ENCODE results near the gene PLK3. TPM values are rescaled to one million over a fixed set of nuclear protein-coding genes. Genes with fewer than 3 reads are reported as not detected.

Gene PLK3
- total and polyA plus RNA-seq, 4 donors = 8.9 to 21.4 (median 13.7) TPM

- Histone ChIP-seq H3K4me3 (ENCODE audit: low read depth, low read length) (no peak overlapping the region), H3K27me3 (ENCODE audit: control insufficient read depth, insufficient read depth, low read length) (no peaks in the 10 kb centered on the region), H3K9me3 (ENCODE audit: control insufficient read depth, insufficient read depth, low read length) (no peaks in the 10 kb centered on the region), H3K27ac (ENCODE audit: low read depth, low read length) (no peak overlapping the region), H3K4me1 (ENCODE audit: control insufficient read depth, insufficient read depth, low read length) (peaks cover 27% of the 10 kb centered on the region), H3K36me3 (ENCODE audit: control insufficient read depth, insufficient read depth, low read length) (peaks cover 10% of the 10 kb centered on the region)
- 60% methylated on average over 1 of the region's 2 CpGs for WGBS (ENCODE audit: insufficient coverage)
- peak in 1 of 6 donors; percentile 26 for DNase-seq (ENCODE audit: low read depth in 4 of 6, low spot score in 6 of 6)
Measured at GRCh38 chr1:44849575-44850132, 49.5 kb downstream of the PLK3 start.

- no peak for DNase-seq (ENCODE audit: low read depth in 4 of 6, low spot score in 6 of 6)
- no CpG with 5 or more reads among the region's 1 CpG for WGBS (ENCODE audit: insufficient coverage)
- Histone ChIP-seq H3K4me3 (ENCODE audit: low read depth, low read length) (no peak overlapping the region), H3K9me3 (ENCODE audit: control insufficient read depth, insufficient read depth, low read length) (no peaks in the 10 kb centered on the region), H3K4me1 (ENCODE audit: control insufficient read depth, insufficient read depth, low read length) (peaks cover 27% of the 10 kb centered on the region), H3K36me3 (ENCODE audit: control insufficient read depth, insufficient read depth, low read length) (peaks cover 15% of the 10 kb centered on the region), H3K27ac (ENCODE audit: low read depth, low read length) (no peak overlapping the region), H3K27me3 (ENCODE audit: control insufficient read depth, insufficient read depth, low read length) (no peaks in the 10 kb centered on the region)
Measured at GRCh38 chr1:44851308-44851707, 51.1 kb downstream of the PLK3 start.

GRCh38 chr1:44853201-44853600 is 53.0 kb downstream of the PLK3 start:
- Histone ChIP-seq H3K9me3 (ENCODE audit: control insufficient read depth, insufficient read depth, low read length) (no peaks in the 10 kb centered on the region), H3K4me3 (ENCODE audit: low read depth, low read length) (no peak overlapping the region), H3K4me1 (ENCODE audit: control insufficient read depth, insufficient read depth, low read length) (peaks cover 16% of the 10 kb centered on the region), H3K27me3 (ENCODE audit: control insufficient read depth, insufficient read depth, low read length) (no peaks in the 10 kb centered on the region), H3K36me3 (ENCODE audit: control insufficient read depth, insufficient read depth, low read length) (peaks cover 17% of the 10 kb centered on the region), H3K27ac (ENCODE audit: low read depth, low read length) (no peak overlapping the region)
- DNase-seq (ENCODE audit: low read depth in 4 of 6, low spot score in 6 of 6) = no peak
- 80% methylated on average over 2 of the region's 6 CpGs for WGBS (ENCODE audit: insufficient coverage)

GRCh38 chr1:44854970-44855369 is 54.8 kb downstream of the PLK3 start:
- Histone ChIP-seq H3K27ac (ENCODE audit: low read depth, low read length) (no peak overlapping the region), H3K36me3 (ENCODE audit: control insufficient read depth, insufficient read depth, low read length) (peaks cover 20% of the 10 kb centered on the region), H3K4me3 (ENCODE audit: low read depth, low read length) (no peak overlapping the region), H3K9me3 (ENCODE audit: control insufficient read depth, insufficient read depth, low read length) (no peaks in the 10 kb centered on the region), H3K4me1 (ENCODE audit: control insufficient read depth, insufficient read depth, low read length) (peaks cover 4% of the 10 kb centered on the region), H3K27me3 (ENCODE audit: control insufficient read depth, insufficient read depth, low read length) (no peaks in the 10 kb centered on the region)
- no peak for DNase-seq (ENCODE audit: low read depth in 4 of 6, low spot score in 6 of 6)
- WGBS (ENCODE audit: insufficient coverage) = 100% methylated on average over 1 of the region's 1 CpG

Small RNA genes within 50 kb of the gene (small RNA-seq; reads per million reads assigned to genes)
- gene AL136380.1 (ENCODE audit: low replicate concordance) (not detected), gene SNORD38A (ENCODE audit: low replicate concordance) (116 reads per million, percentile 98 among the genes with 10 or more reads in this experiment), gene SNORD38B (ENCODE audit: low replicate concordance) (not detected), gene SNORD46 (ENCODE audit: low replicate concordance) (2,093 reads per million, percentile 100 among the genes with 10 or more reads in this experiment), gene SNORD55 (ENCODE audit: low replicate concordance) (not detected)

Other genes starting within 250 kb of the PLK3 start
- 1 to 10 TPM; 3.0 to 9.6 TPM for gene TMEM53, start 125.9 kb upstream of the PLK3 start, total RNA-seq
- gene TMEM53, start 125.9 kb upstream of the PLK3 start, polyA plus RNA-seq (ENCODE audit: insufficient read length in 2 of 2) = 10 to 100 TPM; 14.2 to 14.8 TPM
- gene ARMH1, start 125.7 kb upstream of the PLK3 start, total RNA-seq = 10 to 100 TPM in 1 of 2 donors, 1 to 10 TPM in 1; 6.3 to 11.1 TPM
- gene ARMH1, start 125.7 kb upstream of the PLK3 start, polyA plus RNA-seq (ENCODE audit: insufficient read length in 2 of 2) = 10 to 100 TPM; 10.8 to 15.5 TPM
- gene RNU5D-1, start 69.2 kb upstream of the PLK3 start, total RNA-seq = not detected
- not detected for gene RNU5D-1, start 69.2 kb upstream of the PLK3 start, polyA plus RNA-seq (ENCODE audit: insufficient read length in 2 of 2)
- 10 to 100 TPM in 1 of 2 donors, 1 to 10 TPM in 1; 7.9 to 10.8 TPM for gene KIF2C, start 60.5 kb upstream of the PLK3 start, total RNA-seq
- 10 to 100 TPM; 12.2 to 13.5 TPM for gene KIF2C, start 60.5 kb upstream of the PLK3 start, polyA plus RNA-seq (ENCODE audit: insufficient read length in 2 of 2)
- 1,000 to 10,000 TPM in 1 of 2 donors, 100 to 1,000 TPM in 1; 744 to 2,624 TPM for gene RPS8, start 24.8 kb upstream of the PLK3 start, total RNA-seq
- gene RPS8, start 24.8 kb upstream of the PLK3 start, polyA plus RNA-seq (ENCODE audit: insufficient read length in 2 of 2) = 1,000 to 10,000 TPM; 1,330 to 1,338 TPM
- 1 to 10 TPM in 1 of 2 donors, under 1 TPM in 1; 0.40 to 1.3 TPM for gene BEST4, start 12.2 kb upstream of the PLK3 start, total RNA-seq
- 1 to 10 TPM; 2.8 to 4.0 TPM for gene BEST4, start 12.2 kb upstream of the PLK3 start, polyA plus RNA-seq (ENCODE audit: insufficient read length in 2 of 2)
- gene DYNLT4, start 7.0 kb downstream of the PLK3 start, total RNA-seq = 1 to 10 TPM in 1 of 2 donors, not detected in 1; 4.0 TPM
- 1 to 10 TPM in 1 of 2 donors, under 1 TPM in 1; 0.95 to 1.5 TPM for gene DYNLT4, start 7.0 kb downstream of the PLK3 start, polyA plus RNA-seq (ENCODE audit: insufficient read length in 2 of 2)
- gene BTBD19, start 8.1 kb downstream of the PLK3 start, total RNA-seq = 1 to 10 TPM; 3.2 to 6.8 TPM
- gene BTBD19, start 8.1 kb downstream of the PLK3 start, polyA plus RNA-seq (ENCODE audit: insufficient read length in 2 of 2) = 10 to 100 TPM in 1 of 2 donors, 1 to 10 TPM in 1; 5.5 to 10.5 TPM
- gene PTCH2, start 42.9 kb downstream of the PLK3 start, total RNA-seq = 1 to 10 TPM; 1.5 to 2.0 TPM
- 10 to 100 TPM; 15.6 to 21.6 TPM for gene PTCH2, start 42.9 kb downstream of the PLK3 start, polyA plus RNA-seq (ENCODE audit: insufficient read length in 2 of 2)
- 10 to 100 TPM; 30.3 to 33.5 TPM for gene EIF2B3, start 186.2 kb downstream of the PLK3 start, total RNA-seq
- gene EIF2B3, start 186.2 kb downstream of the PLK3 start, polyA plus RNA-seq (ENCODE audit: insufficient read length in 2 of 2) = 10 to 100 TPM; 32.6 to 34.5 TPM
- gene HECTD3, start 210.9 kb downstream of the PLK3 start, total RNA-seq = 10 to 100 TPM; 12.8 to 17.0 TPM
- 10 to 100 TPM; 39.7 to 51.1 TPM for gene HECTD3, start 210.9 kb downstream of the PLK3 start, polyA plus RNA-seq (ENCODE audit: insufficient read length in 2 of 2)
- gene UROD, start 211.9 kb downstream of the PLK3 start, total RNA-seq = 100 to 1,000 TPM in 1 of 2 donors, 10 to 100 TPM in 1; 84.2 to 131 TPM
- gene UROD, start 211.9 kb downstream of the PLK3 start, polyA plus RNA-seq (ENCODE audit: insufficient read length in 2 of 2) = 10 to 100 TPM; 95.6 to 95.7 TPM

Data from spinal cord (tissue), 10 donors.